HG03565 (cell line): Measurements from ENCODE around the gene C10orf95.
"Not testable (repeated sequence)": the region's sequence is repeated elsewhere in the genome, so short reads cannot be mapped to it uniquely, and the experiment has no call there.

Source experiments
- ATAC-seq: cut with Tn5 transposase; IDR thresholded peaks from one replicate; pipeline ENCODE4 v1.9.1; 2021; ENCODE audit warnings: mild to moderate bottlenecking, moderate library complexity; ENCODE audit not compliant: unreplicated experiment

C10orf95 gene, protein sequence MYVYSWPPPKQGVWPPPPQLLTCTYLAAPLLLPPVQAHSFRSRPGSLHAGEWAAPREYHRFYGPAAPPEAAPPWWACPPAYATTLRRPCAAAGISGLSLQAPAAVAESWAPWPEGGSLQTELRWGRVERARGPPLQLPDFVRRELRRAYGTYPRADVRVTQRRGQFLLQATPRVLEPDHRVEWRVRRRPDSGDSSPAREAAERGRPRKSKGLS

DNA sequence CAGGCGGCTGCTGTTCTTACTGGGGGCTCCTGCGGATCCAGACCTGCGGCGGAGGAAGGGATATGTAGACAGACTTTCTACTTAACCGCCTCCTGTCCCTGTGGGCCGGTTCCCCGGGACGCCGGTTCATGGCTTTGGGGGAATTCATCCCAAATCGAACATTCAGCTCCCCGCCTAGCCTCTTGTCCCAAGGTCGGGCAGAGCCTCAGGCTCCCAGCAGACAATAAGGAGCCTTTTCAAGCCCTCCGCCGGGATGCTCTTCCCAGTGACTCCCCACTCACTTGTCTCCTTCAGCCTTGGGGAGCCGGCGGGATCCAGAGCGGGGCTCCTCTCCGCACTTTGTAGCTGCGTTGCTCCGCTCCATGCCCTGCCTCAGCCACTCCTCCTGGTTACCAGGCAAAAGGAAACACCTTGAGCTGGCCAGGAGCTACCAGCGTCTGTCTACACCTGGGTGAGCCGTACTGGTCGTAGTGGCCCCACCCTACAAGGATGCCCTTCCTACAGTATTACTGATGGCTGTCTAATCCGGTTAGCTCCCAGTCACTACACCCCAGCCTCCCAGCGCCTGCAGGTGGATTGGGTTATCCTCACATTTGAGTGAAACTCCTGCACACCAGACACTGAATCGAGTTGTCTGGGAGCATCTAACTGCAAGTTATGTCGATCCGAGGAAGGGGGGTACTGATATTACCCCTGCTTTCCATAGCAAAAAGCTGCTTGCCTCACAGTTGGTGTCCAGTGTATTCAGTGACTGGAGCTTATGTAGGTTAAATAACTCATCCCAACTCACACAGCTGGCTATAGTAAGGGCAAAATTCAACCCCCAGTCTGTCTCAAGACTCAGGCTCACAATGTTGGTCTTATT lies at the start of gene C10orf95:
C10orf95 (minus strand) TSS at position 439 of the 865 bp plus-strand sequence. CDS start 450 bp downstream, outside the sequence.
- ATAC-seq, result no peak

DNA sequence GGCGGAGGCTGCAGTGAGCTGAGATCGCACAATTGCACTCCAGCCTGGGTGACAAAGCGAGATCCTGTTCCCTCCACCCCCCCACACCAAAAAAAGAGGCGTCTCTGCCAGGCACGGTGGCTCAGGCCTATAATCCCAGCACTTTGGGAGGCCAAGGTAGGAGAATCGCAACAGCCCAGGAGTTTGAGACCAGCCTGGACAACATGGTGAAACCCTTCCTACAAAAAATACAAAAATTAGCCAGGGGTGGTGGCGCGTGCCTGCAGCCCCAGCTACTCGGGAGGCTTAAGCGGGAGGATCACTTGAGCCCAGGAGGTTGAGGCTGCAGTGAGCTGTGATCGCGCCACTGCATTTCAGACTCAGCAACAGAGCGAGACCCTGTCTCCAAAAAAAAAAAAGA lies 49.3 kb upstream of the C10orf95 start:
- ATAC-seq, result not testable (repeated sequence)

DNA sequence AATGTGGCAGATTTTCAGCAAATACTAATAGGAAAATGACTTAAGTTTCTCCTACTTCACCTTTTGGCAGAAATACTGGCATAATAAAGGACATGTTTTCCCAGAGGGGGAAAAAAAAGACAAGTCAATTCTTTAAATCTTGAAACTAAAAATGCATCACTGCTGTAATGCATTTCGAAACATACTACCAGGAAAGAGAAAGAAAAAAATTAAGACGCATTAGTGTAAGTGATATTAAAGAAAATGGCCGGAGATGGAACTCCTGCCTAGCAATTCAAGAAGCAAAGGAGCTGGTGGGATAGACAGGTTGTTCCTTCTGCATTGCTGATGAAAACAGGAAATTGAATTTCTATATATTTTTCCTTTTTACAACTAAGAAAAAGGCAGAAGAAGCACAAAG lies 48.0 kb upstream of the C10orf95 start:
- ATAC-seq, result no peak

DNA sequence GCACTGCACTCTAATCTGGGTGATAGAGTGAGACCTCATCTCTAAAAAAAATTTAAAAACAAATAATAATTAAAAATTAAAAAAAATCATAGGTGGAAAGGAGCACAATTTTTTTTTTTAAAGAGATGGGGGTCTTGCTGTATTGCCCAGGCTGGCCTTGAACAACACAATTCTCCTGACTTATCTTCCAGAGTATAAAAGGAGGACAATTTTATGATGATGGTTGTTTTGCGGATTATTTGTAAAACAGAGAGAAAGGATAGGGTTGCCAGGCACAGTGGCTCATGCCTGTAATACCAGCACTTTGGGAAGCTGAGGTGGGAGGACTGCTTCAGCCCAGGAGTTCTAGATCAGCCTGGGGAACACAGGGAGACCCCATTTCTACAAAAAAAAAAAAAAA lies 46.2 kb upstream of the C10orf95 start:
- no peak for ATAC-seq

DNA sequence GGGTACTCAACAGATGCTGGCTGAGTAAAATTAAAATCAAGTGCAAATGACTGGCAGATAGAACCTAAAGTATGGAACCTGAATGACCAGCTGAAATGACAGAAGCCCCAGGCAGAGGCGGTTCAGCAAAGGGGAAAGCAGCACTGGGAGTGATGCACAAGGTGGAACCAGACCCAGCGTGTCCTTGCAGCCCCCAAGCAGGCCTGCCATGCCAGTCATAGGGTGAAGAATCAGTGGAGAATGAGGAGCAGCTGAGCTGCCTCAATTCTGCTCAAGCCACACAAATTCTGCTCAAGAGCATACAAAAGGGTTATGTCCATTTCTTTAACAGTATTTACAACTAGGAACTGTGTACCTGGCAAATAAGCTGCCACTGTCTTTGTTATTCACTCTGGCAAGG lies 42.4 kb upstream of the C10orf95 start:
- ATAC-seq, result no peak

- ATAC-seq, result no peak
Measured at GRCh38 chr10:102492983-102493382, 41.6 kb upstream of the C10orf95 start.

DNA sequence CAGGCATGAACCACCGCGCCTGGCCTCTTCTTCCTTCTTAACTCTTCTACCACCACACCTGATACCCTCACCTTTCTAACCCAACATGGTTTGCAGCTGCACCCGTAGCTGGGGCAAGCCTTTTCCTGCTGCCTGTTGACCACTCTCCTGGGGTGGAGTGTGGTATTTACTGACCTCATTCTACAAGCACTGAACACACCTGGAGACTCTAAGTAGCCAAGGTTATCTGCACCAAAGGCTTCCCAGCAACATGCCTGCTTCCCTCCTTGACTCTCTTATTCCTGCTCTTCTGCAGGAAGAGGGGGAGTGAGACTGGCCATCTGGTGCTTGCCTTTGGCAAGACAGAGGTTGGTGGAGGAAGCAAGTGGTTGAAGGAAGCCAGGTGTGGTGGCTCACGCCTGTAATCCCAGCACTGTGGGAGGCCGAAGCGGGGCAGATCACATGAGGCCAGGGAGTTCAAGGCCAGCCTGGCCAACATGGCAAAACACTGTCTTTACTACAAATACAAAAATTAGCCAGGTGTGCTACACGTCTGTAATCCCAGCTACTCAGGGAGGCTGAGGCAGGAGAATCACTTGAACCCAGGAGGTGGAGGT lies 41.1 kb upstream of the C10orf95 start:
- ATAC-seq, result no peak

GRCh38 chr10:102491136-102491535 lies 39.8 kb upstream of the C10orf95 start:
- no peak for ATAC-seq

GRCh38 chr10:102485093-102485784 lies 33.9 kb upstream of the C10orf95 start:
- ATAC-seq, result no peak

GRCh38 chr10:102484021-102484420 lies 32.7 kb upstream of the C10orf95 start:
- ATAC-seq, result no peak

- no peak for ATAC-seq
Measured at GRCh38 chr10:102480396-102480795, 29.1 kb upstream of the C10orf95 start.

GRCh38 chr10:102479651-102480050 lies 28.3 kb upstream of the C10orf95 start:
- ATAC-seq, result no peak

DNA sequence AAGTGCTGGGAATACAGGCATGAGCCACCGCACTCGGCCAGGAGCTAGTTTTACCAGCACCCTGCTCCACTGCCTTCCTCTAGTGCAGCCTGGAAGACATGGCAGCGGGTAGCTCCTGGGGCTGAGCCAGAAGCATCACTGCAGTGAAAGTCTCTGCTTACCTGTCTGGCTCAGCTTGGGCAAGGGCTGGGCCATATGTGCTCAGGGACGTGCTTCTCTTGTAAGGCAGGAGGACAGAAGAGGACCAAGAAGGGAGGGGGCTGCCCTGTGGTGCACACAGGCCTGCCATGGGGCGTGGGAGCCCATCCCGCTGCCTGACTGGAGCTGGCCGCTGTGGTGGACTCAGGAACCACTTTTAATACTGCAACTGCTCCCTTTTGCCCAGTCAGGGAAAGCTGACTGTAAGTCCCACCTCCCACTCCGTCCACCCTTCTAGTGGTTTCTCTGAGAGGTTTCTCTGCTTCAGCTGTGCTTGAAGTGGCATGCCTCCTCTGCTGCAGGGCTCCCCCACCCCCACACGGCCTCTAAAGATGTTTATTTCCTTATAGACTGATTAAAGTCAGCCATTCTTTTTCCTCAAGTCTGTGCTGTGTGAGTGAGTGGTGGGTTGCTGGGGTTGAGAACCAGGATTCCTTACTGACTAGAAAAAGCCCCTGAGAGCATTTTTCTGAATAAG lies 25.3 kb upstream of the C10orf95 start:
- no peak for ATAC-seq

GRCh38 chr10:102475451-102476040 lies 24.2 kb upstream of the C10orf95 start:
- no peak for ATAC-seq

DNA sequence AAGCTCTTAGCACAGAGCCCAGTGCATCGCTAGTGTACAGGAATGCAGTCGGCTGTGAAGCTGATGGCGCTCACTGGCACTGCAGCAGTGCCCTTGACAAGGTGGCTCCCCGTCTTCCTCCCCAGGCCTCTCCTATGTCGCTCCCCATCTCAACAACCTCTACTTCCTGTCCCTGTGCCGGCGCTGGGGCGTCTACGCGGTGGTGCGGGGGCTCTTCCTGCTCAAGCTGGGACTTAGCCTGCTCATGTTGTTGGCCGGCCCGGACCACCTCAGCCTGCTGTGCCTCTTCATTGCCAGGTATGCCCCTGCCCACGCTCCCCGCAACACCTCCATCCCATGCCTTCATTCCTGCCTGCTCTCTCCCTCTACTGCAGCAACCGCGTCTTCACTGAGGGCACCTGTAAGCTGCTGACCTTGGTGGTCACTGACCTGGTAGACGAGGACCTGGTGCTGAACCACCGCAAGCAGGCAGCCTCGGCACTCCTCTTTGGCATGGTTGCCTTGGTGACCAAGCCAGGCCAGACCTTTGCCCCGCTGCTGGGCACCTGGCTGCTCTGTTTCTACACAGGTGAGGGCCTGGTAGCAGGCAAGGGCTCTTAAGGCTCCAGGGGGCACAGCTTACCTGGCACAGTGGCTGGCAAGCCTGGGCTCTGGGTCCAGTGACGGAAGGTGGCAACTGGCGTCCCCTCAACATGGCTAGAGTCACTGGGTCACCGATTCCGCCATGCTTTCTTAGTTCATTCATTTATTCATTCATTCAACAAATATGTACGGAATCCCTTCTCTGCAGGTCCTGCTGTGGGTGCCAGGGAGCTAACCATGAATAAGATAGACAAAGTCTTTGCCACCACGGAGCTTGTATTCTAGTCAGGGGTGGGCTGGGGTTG lies 22.3 kb upstream of the C10orf95 start:
- ATAC-seq, result no peak

DNA sequence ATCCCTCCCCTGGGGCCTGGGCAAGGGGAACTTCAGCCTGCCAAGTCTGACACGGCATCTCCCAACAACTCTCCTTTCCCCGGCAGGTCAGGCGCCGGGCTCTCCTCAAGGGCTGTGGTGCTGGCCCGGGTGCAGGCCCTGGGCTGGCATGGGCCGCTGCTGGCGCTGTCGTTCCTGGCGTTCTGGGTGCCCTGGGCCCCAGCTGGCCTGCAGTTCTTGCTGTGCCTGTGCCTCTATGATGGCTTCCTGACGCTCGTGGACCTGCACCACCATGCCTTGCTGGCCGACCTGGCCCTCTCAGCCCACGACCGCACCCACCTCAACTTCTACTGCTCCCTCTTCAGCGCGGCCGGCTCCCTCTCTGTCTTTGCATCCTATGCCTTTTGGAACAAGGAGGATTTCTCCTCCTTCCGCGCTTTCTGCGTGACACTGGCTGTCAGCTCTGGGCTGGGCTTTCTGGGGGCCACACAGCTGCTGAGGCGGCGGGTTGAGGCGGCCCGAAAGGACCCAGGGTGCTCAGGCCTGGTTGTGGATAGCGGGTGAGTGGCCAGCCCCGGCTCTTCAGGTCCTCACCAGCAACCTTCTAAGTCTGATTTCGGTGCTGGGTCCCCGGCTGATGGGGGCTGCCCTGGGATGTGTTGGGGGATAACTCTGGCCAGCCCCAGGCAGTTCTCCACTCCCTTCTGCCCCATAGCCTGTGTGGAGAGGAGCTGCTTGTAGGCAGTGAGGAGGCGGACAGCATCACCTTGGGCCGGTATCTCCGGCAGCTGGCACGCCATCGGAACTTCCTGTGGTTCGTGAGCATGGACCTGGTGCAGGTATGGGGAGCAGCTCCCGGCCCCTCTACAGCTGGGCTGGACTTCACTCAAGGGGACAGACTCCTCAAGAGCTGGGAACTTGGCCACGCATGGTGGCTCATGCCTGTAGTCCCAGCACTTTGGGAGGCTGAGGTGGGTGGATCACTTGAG lies 19.5 kb upstream of the C10orf95 start:
- ATAC-seq, result no peak

- no peak for ATAC-seq
Measured at GRCh38 chr10:102468683-102469082, 17.3 kb upstream of the C10orf95 start.

DNA sequence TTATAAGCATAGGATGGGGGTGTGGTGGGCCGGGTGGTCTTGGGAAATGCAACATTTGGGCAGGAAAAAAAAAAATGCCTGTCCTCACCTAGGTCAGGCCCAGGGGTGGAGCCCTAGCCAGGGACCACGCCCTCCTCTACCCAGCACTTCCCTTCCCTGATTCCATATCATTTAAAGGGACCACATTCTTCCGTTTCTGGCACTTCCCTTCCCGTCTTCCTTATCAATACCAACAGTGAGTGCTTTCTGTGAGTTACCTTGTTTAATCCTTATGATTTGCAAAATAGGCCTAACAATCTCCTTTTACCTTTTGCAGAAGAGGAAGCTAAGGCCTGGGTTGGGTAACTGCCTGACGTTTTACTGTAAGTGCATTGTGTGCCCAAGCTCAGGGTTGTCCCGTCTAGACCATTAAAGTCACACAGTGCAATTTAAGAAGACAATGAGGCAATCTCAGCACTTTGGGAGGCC lies 16.7 kb upstream of the C10orf95 start:
- ATAC-seq, result no peak
